ENCODE measurements around the gene SLC6A6.

Gene SLC6A6

GRCh38 chr3:14508966-14509795, 106.8 kb downstream of the SLC6A6 start:
- Histone ChIP-seq H2BK5ac (ENCODE audit: low read length) (no peak overlapping the region), H2BK15ac (replicated peaks; ENCODE audit: low read depth) (no peak overlapping the region), H3K4ac (ENCODE audit: low read depth, low read length) (no peak overlapping the region), H3K4me1 (ENCODE audit: control insufficient read depth, low read depth, low read length) (no peaks in the 10 kb centered on the region), H3K4me2 (ENCODE audit: low read length) (peak overlapping the region; percentile 58), H3K56ac (ENCODE audit: low read length) (peak overlapping the region; percentile 82), H2BK120ac (ENCODE audit: low read depth, low read length) (no peak overlapping the region), H3K23ac (ENCODE audit: low read length) (no peak overlapping the region), H3K79me2 (ENCODE audit: control insufficient read depth, insufficient read depth, low read length) (no peaks in the 10 kb centered on the region), H2AK5ac (ENCODE audit: low read length) (no peak overlapping the region), H3K9ac (ENCODE audit: low read length) (peak overlapping the region; percentile 55), H3K27me3 (ENCODE audit: insufficient read depth, low read length, poor library complexity) (no peaks in the 10 kb centered on the region), H3K27ac (ENCODE audit: low read depth, low read length) (no peak overlapping the region), H3K36me3 (ENCODE audit: control insufficient read depth, insufficient read depth, low read length) (no peaks in the 10 kb centered on the region), H3K79me1 (ENCODE audit: low read length) (no peaks in the 10 kb centered on the region), H4K8ac (ENCODE audit: low read depth, low read length) (no peak overlapping the region), H4K5ac (ENCODE audit: low read length) (no peak overlapping the region), H3K18ac (ENCODE audit: low read length) (no peak overlapping the region), H3K4me3 (ENCODE audit: low read length) (no peak overlapping the region)
- peak; percentile 77 for DNase-seq
- WGBS (ENCODE audit: extremely low coverage, insufficient coverage, low lambda C conversion rate) = no CpG with 5 or more reads among the region's 22 CpGs

GRCh38 chr3:14509796-14510100, 107.3 kb downstream of the SLC6A6 start:
- no peaks in the 10 kb centered on the region for H3K27me3 ChIP-seq (ENCODE audit: insufficient read depth, low read length, poor library complexity)
- no peak overlapping the region for H3K9ac ChIP-seq (ENCODE audit: low read length)
- no peaks in the 10 kb centered on the region for H3K4me1 ChIP-seq (ENCODE audit: control insufficient read depth, low read depth, low read length)
- no peak overlapping the region for H3K4ac ChIP-seq (ENCODE audit: low read depth, low read length)
- H3K23ac ChIP-seq (ENCODE audit: low read length) = no peak overlapping the region
- no peak overlapping the region for H3K4me3 ChIP-seq (ENCODE audit: low read length)
- H2AK5ac ChIP-seq (ENCODE audit: low read length) = no peak overlapping the region
- no peak overlapping the region for H3K4me2 ChIP-seq (ENCODE audit: low read length)
- H3K36me3 ChIP-seq (ENCODE audit: control insufficient read depth, insufficient read depth, low read length) = no peaks in the 10 kb centered on the region
- no peak overlapping the region for H4K8ac ChIP-seq (ENCODE audit: low read depth, low read length)
- DNase-seq = no peak
- no peak overlapping the region for H3K56ac ChIP-seq (ENCODE audit: low read length)
- no peaks in the 10 kb centered on the region for H3K79me1 ChIP-seq (ENCODE audit: low read length)
- no peak overlapping the region for H2BK5ac ChIP-seq (ENCODE audit: low read length)
- H2BK120ac ChIP-seq (ENCODE audit: low read depth, low read length) = no peak overlapping the region
- no CpG with 5 or more reads among the region's 10 CpGs for WGBS (ENCODE audit: extremely low coverage, insufficient coverage, low lambda C conversion rate)
- no peak overlapping the region for H3K27ac ChIP-seq (ENCODE audit: low read depth, low read length)
- no peaks in the 10 kb centered on the region for H3K79me2 ChIP-seq (ENCODE audit: control insufficient read depth, insufficient read depth, low read length)
- H2BK15ac ChIP-seq (replicated peaks; ENCODE audit: low read depth) = no peak overlapping the region
- H4K5ac ChIP-seq (ENCODE audit: low read length) = no peak overlapping the region
- no peak overlapping the region for H3K18ac ChIP-seq (ENCODE audit: low read length)

- no peak overlapping the region for H3K9ac ChIP-seq (ENCODE audit: low read length)
- H3K4me3 ChIP-seq (ENCODE audit: low read length) = no peak overlapping the region
- H3K79me1 ChIP-seq (ENCODE audit: low read length) = no peaks in the 10 kb centered on the region
- no peak for DNase-seq
- H2BK120ac ChIP-seq (ENCODE audit: low read depth, low read length) = no peak overlapping the region
- no peak overlapping the region for H3K4ac ChIP-seq (ENCODE audit: low read depth, low read length)
- no peak overlapping the region for H3K27ac ChIP-seq (ENCODE audit: low read depth, low read length)
- no peak overlapping the region for H3K23ac ChIP-seq (ENCODE audit: low read length)
- H3K27me3 ChIP-seq (ENCODE audit: insufficient read depth, low read length, poor library complexity) = no peaks in the 10 kb centered on the region
- H4K8ac ChIP-seq (ENCODE audit: low read depth, low read length) = no peak overlapping the region
- H2BK5ac ChIP-seq (ENCODE audit: low read length) = no peak overlapping the region
- no peak overlapping the region for H3K18ac ChIP-seq (ENCODE audit: low read length)
- no peak overlapping the region for H2AK5ac ChIP-seq (ENCODE audit: low read length)
- H2BK15ac ChIP-seq (replicated peaks; ENCODE audit: low read depth) = no peak overlapping the region
- H3K4me2 ChIP-seq (ENCODE audit: low read length) = no peak overlapping the region
- WGBS (ENCODE audit: extremely low coverage, insufficient coverage, low lambda C conversion rate) = no CpG with 5 or more reads among the region's 23 CpGs
- H3K56ac ChIP-seq (ENCODE audit: low read length) = no peak overlapping the region
- H4K5ac ChIP-seq (ENCODE audit: low read length) = no peak overlapping the region
- no peaks in the 10 kb centered on the region for H3K4me1 ChIP-seq (ENCODE audit: control insufficient read depth, low read depth, low read length)
- no peaks in the 10 kb centered on the region for H3K79me2 ChIP-seq (ENCODE audit: control insufficient read depth, insufficient read depth, low read length)
- no peaks in the 10 kb centered on the region for H3K36me3 ChIP-seq (ENCODE audit: control insufficient read depth, insufficient read depth, low read length)
Observed at GRCh38 chr3:14510838-14511622, 108.6 kb downstream of the SLC6A6 start.

- no peak for DNase-seq
- Histone ChIP-seq H3K4ac (ENCODE audit: low read depth, low read length) (no peak overlapping the region), H3K79me1 (ENCODE audit: low read length) (no peaks in the 10 kb centered on the region), H2AK5ac (ENCODE audit: low read length) (no peak overlapping the region), H3K56ac (ENCODE audit: low read length) (no peak overlapping the region), H3K4me3 (ENCODE audit: low read length) (no peak overlapping the region), H3K27ac (ENCODE audit: low read depth, low read length) (no peak overlapping the region), H3K9ac (ENCODE audit: low read length) (no peak overlapping the region), H3K23ac (ENCODE audit: low read length) (no peak overlapping the region), H3K4me2 (ENCODE audit: low read length) (no peak overlapping the region), H4K5ac (ENCODE audit: low read length) (no peak overlapping the region), H2BK5ac (ENCODE audit: low read length) (no peak overlapping the region), H2BK15ac (replicated peaks; ENCODE audit: low read depth) (no peak overlapping the region), H4K8ac (ENCODE audit: low read depth, low read length) (no peak overlapping the region), H3K4me1 (ENCODE audit: control insufficient read depth, low read depth, low read length) (no peaks in the 10 kb centered on the region), H3K18ac (ENCODE audit: low read length) (no peak overlapping the region), H3K79me2 (ENCODE audit: control insufficient read depth, insufficient read depth, low read length) (no peaks in the 10 kb centered on the region), H3K27me3 (ENCODE audit: insufficient read depth, low read length, poor library complexity) (no peaks in the 10 kb centered on the region), H3K36me3 (ENCODE audit: control insufficient read depth, insufficient read depth, low read length) (no peaks in the 10 kb centered on the region), H2BK120ac (ENCODE audit: low read depth, low read length) (no peak overlapping the region)
- no CpG with 5 or more reads among the region's 12 CpGs for WGBS (ENCODE audit: extremely low coverage, insufficient coverage, low lambda C conversion rate)
Observed at GRCh38 chr3:14511623-14512280, 109.3 kb downstream of the SLC6A6 start.

- Histone ChIP-seq H3K27ac (ENCODE audit: low read depth, low read length) (no peak overlapping the region), H4K8ac (ENCODE audit: low read depth, low read length) (no peak overlapping the region), H2AK5ac (ENCODE audit: low read length) (no peak overlapping the region), H3K4me1 (ENCODE audit: control insufficient read depth, low read depth, low read length) (no peaks in the 10 kb centered on the region), H3K79me2 (ENCODE audit: control insufficient read depth, insufficient read depth, low read length) (no peaks in the 10 kb centered on the region), H2BK120ac (ENCODE audit: low read depth, low read length) (no peak overlapping the region), H2BK5ac (ENCODE audit: low read length) (no peak overlapping the region), H3K4ac (ENCODE audit: low read depth, low read length) (no peak overlapping the region), H3K27me3 (ENCODE audit: insufficient read depth, low read length, poor library complexity) (no peaks in the 10 kb centered on the region), H4K5ac (ENCODE audit: low read length) (no peak overlapping the region), H3K18ac (ENCODE audit: low read length) (no peak overlapping the region), H3K56ac (ENCODE audit: low read length) (no peak overlapping the region), H2BK15ac (replicated peaks; ENCODE audit: low read depth) (no peak overlapping the region), H3K23ac (ENCODE audit: low read length) (no peak overlapping the region), H3K4me2 (ENCODE audit: low read length) (no peak overlapping the region), H3K36me3 (ENCODE audit: control insufficient read depth, insufficient read depth, low read length) (no peaks in the 10 kb centered on the region), H3K9ac (ENCODE audit: low read length) (no peak overlapping the region), H3K79me1 (ENCODE audit: low read length) (no peaks in the 10 kb centered on the region), H3K4me3 (ENCODE audit: low read length) (no peak overlapping the region)
- no CpG with 5 or more reads among the region's 19 CpGs for WGBS (ENCODE audit: extremely low coverage, insufficient coverage, low lambda C conversion rate)
- DNase-seq = no peak
Observed at GRCh38 chr3:14512281-14512941, 110.0 kb downstream of the SLC6A6 start.
